ENCODE results near the gene TCHP. TPM values are rescaled to one million over a fixed set of nuclear protein-coding genes. Genes with fewer than 3 reads are reported as not detected.
"Not testable (repeated sequence)": the region's sequence is repeated elsewhere in the genome, so short reads cannot be mapped to it uniquely, and the experiment has no call there.

TCHP gene
- total RNA-seq, 1 donor from 2014 or later, result 20.6 TPM

GRCh38 chr12:109888179-109889020, 11.7 kb upstream of the TCHP start:
- H3K4me1 Mint-ChIP-seq (ENCODE audit: low read depth), result no peaks in the 10 kb centered on the region
- no peak for DNase-seq (ENCODE audit: low spot score, unreplicated experiment)
- peaks cover 20% of the 10 kb centered on the region for H3K27me3 Mint-ChIP-seq
- no peak overlapping the region for H3K27ac Mint-ChIP-seq
- H3K36me3 Mint-ChIP-seq (ENCODE audit: insufficient read depth), result no peaks in the 10 kb centered on the region
- H3K4me3 Mint-ChIP-seq (ENCODE audit: low read depth), result no peak overlapping the region
- no peak for TF ChIP-seq CTCF (IDR thresholded peaks at IDR 0.05; ENCODE audit: unreplicated experiment)
- H3K9me3 Mint-ChIP-seq (ENCODE audit: low read depth), result no peaks in the 10 kb centered on the region

GRCh38 chr12:109890620-109891170, 9.4 kb upstream of the TCHP start:
- H3K27ac Mint-ChIP-seq, result no peak overlapping the region
- DNase-seq (ENCODE audit: low spot score, unreplicated experiment), result no peak
- no peak overlapping the region for H3K4me3 Mint-ChIP-seq (ENCODE audit: low read depth)
- no peaks in the 10 kb centered on the region for H3K36me3 Mint-ChIP-seq (ENCODE audit: insufficient read depth)
- TF ChIP-seq CTCF (IDR thresholded peaks at IDR 0.05; ENCODE audit: unreplicated experiment), result no peak
- H3K27me3 Mint-ChIP-seq, result peaks cover 15% of the 10 kb centered on the region
- H3K9me3 Mint-ChIP-seq (ENCODE audit: low read depth), result no peaks in the 10 kb centered on the region
- no peaks in the 10 kb centered on the region for H3K4me1 Mint-ChIP-seq (ENCODE audit: low read depth)

DNA sequence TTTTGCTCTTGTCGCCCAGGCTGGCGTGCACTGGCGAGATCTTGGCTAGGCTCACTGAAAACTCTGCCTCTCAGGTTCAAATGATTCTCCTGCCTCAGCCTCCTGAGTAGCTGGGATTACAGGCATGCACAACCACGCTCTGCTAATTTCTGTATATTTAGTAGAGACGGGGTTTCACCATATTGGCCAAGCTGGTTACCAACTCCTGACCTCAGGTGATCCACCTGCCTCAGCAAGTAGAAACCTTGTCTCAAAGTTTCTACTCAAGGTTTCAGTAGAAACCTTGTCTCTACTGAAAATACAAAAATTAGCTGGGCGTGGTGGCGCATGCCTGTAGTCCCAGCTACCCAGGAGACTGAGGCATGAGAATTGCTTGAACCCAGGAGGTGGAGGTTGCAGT, 8.3 kb upstream of the TCHP start:
- H3K27me3 Mint-ChIP-seq, result peaks cover 15% of the 10 kb centered on the region
- DNase-seq (ENCODE audit: low spot score, unreplicated experiment); H3K27ac Mint-ChIP-seq; H3K4me3 Mint-ChIP-seq (ENCODE audit: low read depth); H3K9me3 Mint-ChIP-seq (ENCODE audit: low read depth); H3K4me1 Mint-ChIP-seq (ENCODE audit: low read depth); H3K36me3 Mint-ChIP-seq (ENCODE audit: insufficient read depth): not testable (repeated sequence)

GRCh38 chr12:109892165-109892715, 7.8 kb upstream of the TCHP start:
- TF ChIP-seq CTCF (IDR thresholded peaks at IDR 0.05; ENCODE audit: unreplicated experiment), result no peak
- no peak overlapping the region for H3K27ac Mint-ChIP-seq
- no peaks in the 10 kb centered on the region for H3K4me1 Mint-ChIP-seq (ENCODE audit: low read depth)
- no peak overlapping the region for H3K4me3 Mint-ChIP-seq (ENCODE audit: low read depth)
- peaks cover 15% of the 10 kb centered on the region for H3K27me3 Mint-ChIP-seq
- DNase-seq (ENCODE audit: low spot score, unreplicated experiment), result no peak
- no peaks in the 10 kb centered on the region for H3K9me3 Mint-ChIP-seq (ENCODE audit: low read depth)
- no peaks in the 10 kb centered on the region for H3K36me3 Mint-ChIP-seq (ENCODE audit: insufficient read depth)

DNA sequence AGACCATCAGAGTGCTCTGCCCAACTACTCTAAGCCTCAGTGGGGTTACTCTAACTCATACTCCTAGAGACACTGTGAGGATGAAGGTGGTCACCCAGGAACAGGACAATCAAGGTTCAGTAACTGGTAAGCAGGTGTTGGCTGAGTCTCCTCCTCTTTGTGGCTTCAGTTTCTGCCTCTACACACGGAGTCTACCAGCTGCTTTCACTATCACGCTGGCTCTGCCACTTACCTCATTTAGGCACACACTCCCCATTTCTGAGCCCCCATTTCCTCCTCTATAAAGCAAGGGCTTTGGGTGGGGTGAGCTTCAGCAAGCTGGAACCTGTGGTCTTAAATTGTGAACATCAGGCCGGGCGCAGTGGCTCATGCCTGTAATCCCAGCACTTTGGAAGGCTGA, 7.3 kb upstream of the TCHP start:
- TF ChIP-seq CTCF (IDR thresholded peaks at IDR 0.05; ENCODE audit: unreplicated experiment), result no peak
- Mint-ChIP-seq H3K4me3 (ENCODE audit: low read depth) (no peak overlapping the region), H3K27ac (no peak overlapping the region), H3K4me1 (ENCODE audit: low read depth) (no peaks in the 10 kb centered on the region), H3K36me3 (ENCODE audit: insufficient read depth) (no peaks in the 10 kb centered on the region), H3K27me3 (peaks cover 11% of the 10 kb centered on the region), H3K9me3 (ENCODE audit: low read depth) (no peaks in the 10 kb centered on the region)
- DNase-seq (ENCODE audit: low spot score, unreplicated experiment), result no peak

All from progenitor cell of endocrine pancreas (in vitro differentiated cells).